ENCODE data around the gene GREB1. TPM values are rescaled to one million over a fixed set of nuclear protein-coding genes. Genes with fewer than 3 reads are reported as not detected.

The GREB1 gene
- total RNA-seq, 1 experiment from 2014 or later, result 1.3 TPM

DNA sequence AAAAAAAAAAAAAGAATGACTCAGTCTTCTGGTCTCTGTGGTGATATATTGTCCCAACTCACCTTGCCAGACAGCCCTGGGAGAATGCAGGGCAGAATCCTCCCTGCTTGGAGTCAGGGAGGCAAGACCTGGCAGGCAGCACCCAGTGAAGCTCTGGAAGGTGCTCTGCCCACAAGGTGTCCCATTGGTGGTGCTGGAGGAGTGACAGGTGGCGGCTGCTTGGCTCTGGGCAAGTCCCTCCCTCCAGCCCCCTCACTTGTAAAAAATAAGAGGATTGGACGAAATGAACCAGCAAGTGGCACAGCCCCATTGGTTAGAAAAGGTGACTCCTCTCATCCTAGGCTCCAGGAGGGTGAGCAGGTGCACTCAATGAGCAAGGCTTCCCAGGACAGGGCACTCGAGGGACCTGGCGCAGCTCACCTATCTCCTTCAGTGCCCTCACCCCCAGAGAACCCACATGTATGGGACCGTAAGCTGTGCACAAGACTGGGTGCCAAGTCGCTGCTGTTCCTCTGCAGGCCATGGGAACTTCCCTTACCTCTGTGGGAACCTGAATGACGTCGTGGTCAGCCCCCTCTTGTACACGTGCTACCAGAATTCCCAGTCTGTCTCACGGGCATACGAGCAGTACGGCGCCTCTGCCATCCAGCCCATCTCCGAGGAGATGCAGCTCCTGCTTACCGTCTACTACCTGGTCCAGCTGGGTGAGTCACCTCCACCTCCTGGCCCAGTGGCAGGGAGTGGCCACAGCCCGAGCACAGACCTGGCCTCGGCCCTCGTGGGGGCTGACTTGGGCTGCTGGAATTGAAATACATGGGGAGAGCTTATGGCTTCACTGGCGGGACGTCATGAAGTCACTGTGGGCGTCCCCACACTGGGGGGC is 54.6 kb downstream of the GREB1 start:
- H3K27ac ChIP-seq (ENCODE audit: low read depth, low read length, poor library complexity, severe bottlenecking), result no peak overlapping the region
- peaks cover 6% of the 10 kb centered on the region for H3K4me1 ChIP-seq (ENCODE audit: insufficient read depth, low read length, poor library complexity, severe bottlenecking)
- intact Hi-C loops (cut with micrococcal nuclease; ENCODE audit: unreplicated experiment), result no loop called here
- H3K36me3 ChIP-seq (ENCODE audit: insufficient read depth, low read length, poor library complexity, severe bottlenecking), result no peaks in the 10 kb centered on the region
- TF ChIP-seq EZH2 (IDR thresholded peaks at IDR 0.05; ENCODE audit: borderline replicate concordance, low read depth, low read length, poor library complexity, severe bottlenecking), result no peak
- TF ChIP-seq, protein P1, sequence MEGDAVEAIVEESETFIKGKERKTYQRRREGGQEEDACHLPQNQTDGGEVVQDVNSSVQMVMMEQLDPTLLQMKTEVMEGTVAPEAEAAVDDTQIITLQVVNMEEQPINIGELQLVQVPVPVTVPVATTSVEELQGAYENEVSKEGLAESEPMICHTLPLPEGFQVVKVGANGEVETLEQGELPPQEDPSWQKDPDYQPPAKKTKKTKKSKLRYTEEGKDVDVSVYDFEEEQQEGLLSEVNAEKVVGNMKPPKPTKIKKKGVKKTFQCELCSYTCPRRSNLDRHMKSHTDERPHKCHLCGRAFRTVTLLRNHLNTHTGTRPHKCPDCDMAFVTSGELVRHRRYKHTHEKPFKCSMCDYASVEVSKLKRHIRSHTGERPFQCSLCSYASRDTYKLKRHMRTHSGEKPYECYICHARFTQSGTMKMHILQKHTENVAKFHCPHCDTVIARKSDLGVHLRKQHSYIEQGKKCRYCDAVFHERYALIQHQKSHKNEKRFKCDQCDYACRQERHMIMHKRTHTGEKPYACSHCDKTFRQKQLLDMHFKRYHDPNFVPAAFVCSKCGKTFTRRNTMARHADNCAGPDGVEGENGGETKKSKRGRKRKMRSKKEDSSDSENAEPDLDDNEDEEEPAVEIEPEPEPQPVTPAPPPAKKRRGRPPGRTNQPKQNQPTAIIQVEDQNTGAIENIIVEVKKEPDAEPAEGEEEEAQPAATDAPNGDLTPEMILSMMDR (conservative IDR thresholded peaks at IDR 0.05; ENCODE audit: low read depth, low read length), result no peak
- ChIA-PET CTCF (no interaction called here), POLR2A (ENCODE audit: low non-redundant PET) (no interaction called here)
- no TSS peak for BruUV-seq (replicated peaks)
- no peaks in the 10 kb centered on the region for H3K27me3 ChIP-seq (replicated peaks; ENCODE audit: insufficient read depth, low read depth, low read length, poor library complexity)
- no peaks in the 10 kb centered on the region for H3K9me3 ChIP-seq (ENCODE audit: low read depth, low read length, poor library complexity, severe bottlenecking)
- no peak overlapping the region for H3K4me3 ChIP-seq (ENCODE audit: low read depth, low read length, poor library complexity, severe bottlenecking)
- DNase-seq (ENCODE audit: low spot score), result no peak

DNA sequence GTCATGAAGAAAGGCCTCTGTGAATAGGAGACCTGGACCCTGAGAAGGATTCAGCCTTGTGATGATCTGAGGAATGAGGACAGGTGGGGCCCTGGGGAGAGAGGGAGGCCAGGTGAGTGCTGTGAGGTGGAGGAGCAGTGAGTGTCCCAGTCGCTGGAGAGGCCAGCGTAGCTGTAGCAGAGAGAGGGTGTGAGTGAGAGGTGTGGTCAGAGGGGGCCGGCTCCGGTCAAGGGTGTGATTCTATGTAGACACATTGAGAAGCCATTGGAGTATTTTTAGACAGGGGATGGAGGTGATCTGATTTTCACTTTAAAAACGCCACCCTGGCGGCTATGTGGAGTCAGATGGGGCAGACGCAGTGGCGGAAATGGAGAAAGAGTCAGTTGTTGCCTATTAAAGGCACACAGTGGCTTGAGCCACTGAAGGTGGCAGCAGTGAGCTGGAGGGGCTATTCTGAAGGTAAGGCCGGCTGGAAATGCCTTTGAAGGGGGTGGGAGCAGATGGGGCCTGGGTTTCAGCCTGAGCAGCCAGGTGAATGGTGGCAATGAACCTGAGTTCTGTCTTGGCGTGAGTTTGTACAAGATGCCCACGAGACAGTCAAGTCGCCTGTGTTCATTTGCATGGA is 55.6 kb downstream of the GREB1 start:
- intact Hi-C loops (cut with micrococcal nuclease; ENCODE audit: unreplicated experiment), result no loop called here
- Histone ChIP-seq H3K4me1 (ENCODE audit: insufficient read depth, low read length, poor library complexity, severe bottlenecking) (no peaks in the 10 kb centered on the region), H3K9me3 (ENCODE audit: low read depth, low read length, poor library complexity, severe bottlenecking) (no peaks in the 10 kb centered on the region), H3K36me3 (ENCODE audit: insufficient read depth, low read length, poor library complexity, severe bottlenecking) (no peaks in the 10 kb centered on the region), H3K27me3 (replicated peaks; ENCODE audit: insufficient read depth, low read depth, low read length, poor library complexity) (no peaks in the 10 kb centered on the region), H3K27ac (ENCODE audit: low read depth, low read length, poor library complexity, severe bottlenecking) (no peak overlapping the region), H3K4me3 (ENCODE audit: low read depth, low read length, poor library complexity, severe bottlenecking) (no peak overlapping the region)
- ChIA-PET CTCF (no interaction called here), POLR2A (ENCODE audit: low non-redundant PET) (no interaction called here)
- no peak for DNase-seq (ENCODE audit: low spot score)
- no TSS peak for BruUV-seq (replicated peaks)
- TF ChIP-seq, protein P1 (conservative IDR thresholded peaks at IDR 0.05; ENCODE audit: low read depth, low read length), result peak; percentile 34
- no peak for TF ChIP-seq EZH2 (IDR thresholded peaks at IDR 0.05; ENCODE audit: borderline replicate concordance, low read depth, low read length, poor library complexity, severe bottlenecking)

DNA sequence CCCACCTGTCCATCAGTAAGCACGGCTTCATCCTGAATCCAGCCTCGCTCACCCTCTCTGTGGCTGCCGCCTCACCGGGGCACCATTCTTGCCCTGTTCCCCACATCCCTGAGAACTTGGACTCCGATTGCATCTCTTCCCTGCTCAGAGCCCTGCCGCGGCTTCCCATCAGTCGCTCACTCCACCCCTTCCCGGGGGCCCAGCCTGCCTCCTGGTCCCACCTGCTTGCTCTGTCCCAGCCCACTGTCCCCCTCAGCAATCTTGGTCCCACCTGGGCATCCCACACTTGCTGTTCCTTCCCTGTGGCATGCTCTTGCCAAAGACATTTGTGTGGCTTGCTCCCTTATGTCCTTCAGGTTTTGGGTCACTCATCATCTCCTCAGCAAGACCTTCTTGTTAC is 56.3 kb downstream of the GREB1 start:
- Histone ChIP-seq H3K27me3 (replicated peaks; ENCODE audit: insufficient read depth, low read depth, low read length, poor library complexity) (no peaks in the 10 kb centered on the region), H3K27ac (ENCODE audit: low read depth, low read length, poor library complexity, severe bottlenecking) (no peak overlapping the region), H3K36me3 (ENCODE audit: insufficient read depth, low read length, poor library complexity, severe bottlenecking) (no peaks in the 10 kb centered on the region), H3K4me1 (ENCODE audit: insufficient read depth, low read length, poor library complexity, severe bottlenecking) (no peaks in the 10 kb centered on the region), H3K4me3 (ENCODE audit: low read depth, low read length, poor library complexity, severe bottlenecking) (no peak overlapping the region), H3K9me3 (ENCODE audit: low read depth, low read length, poor library complexity, severe bottlenecking) (no peaks in the 10 kb centered on the region)
- POLR2A ChIA-PET (ENCODE audit: low non-redundant PET), result no interaction called here
- BruUV-seq (replicated peaks), result no TSS peak
- DNase-seq (ENCODE audit: low spot score), result no peak
- TF ChIP-seq, protein P1 (conservative IDR thresholded peaks at IDR 0.05; ENCODE audit: low read depth, low read length), result no peak
- no peak for TF ChIP-seq EZH2 (IDR thresholded peaks at IDR 0.05; ENCODE audit: borderline replicate concordance, low read depth, low read length, poor library complexity, severe bottlenecking)
- intact Hi-C loops (cut with micrococcal nuclease; ENCODE audit: unreplicated experiment), result no loop called here
- CTCF ChIA-PET, result no interaction called here
